HG02588 (cell line): Measurements from ENCODE around the gene ZNF324.
"Not testable (repeated sequence)": the region's sequence is repeated elsewhere in the genome, so short reads cannot be mapped to it uniquely, and the experiment has no call there.

Experiments used
- ATAC-seq: cut with Tn5 transposase; IDR thresholded peaks from one replicate; pipeline ENCODE4 v1.9.1; 2021; ENCODE audit warnings: mild to moderate bottlenecking, moderate library complexity; ENCODE audit not compliant: unreplicated experiment

Gene ZNF324

GRCh38 chr19:58466760-58467589 is at the start of gene ZNF324:
TSS of gene ZNF324 (plus strand) at chr19:58467080. CDS start at chr19:58469186, 2,106 bp downstream.
- peak; percentile 89 for ATAC-seq

- no peak for ATAC-seq
These were observed 38.3 kb upstream of the ZNF324 start for GRCh38 chr19:58428617-58429016.

GRCh38 chr19:58429745-58430144 is 37.1 kb upstream of the ZNF324 start:
- ATAC-seq, result no peak

GRCh38 chr19:58434217-58434616 is 32.7 kb upstream of the ZNF324 start:
- ATAC-seq, result no peak

GRCh38 chr19:58439576-58440554 is 27.0 kb upstream of the ZNF324 start, which contains the start of gene ZNF132:
TSS of gene ZNF132 (minus strand) at chr19:58440153. CDS start at chr19:58439821, 332 bp downstream.
- peak; percentile 95 for ATAC-seq

GRCh38 chr19:58440556-58440955 is 26.3 kb upstream of the ZNF324 start:
- no peak for ATAC-seq

- ATAC-seq, result not testable (repeated sequence)
These were observed 23.9 kb upstream of the ZNF324 start for GRCh38 chr19:58442986-58443385.

- ATAC-seq, result not testable (repeated sequence)
These were observed 18.0 kb upstream of the ZNF324 start for GRCh38 chr19:58448860-58449259.

- ATAC-seq, result not testable (repeated sequence)
These were observed 16.9 kb upstream of the ZNF324 start for GRCh38 chr19:58449980-58450379.

- no peak for ATAC-seq
These were observed 16.0 kb upstream of the ZNF324 start for GRCh38 chr19:58450856-58451357.

- ATAC-seq, result peak; percentile 96
These were observed 15.3 kb upstream of the ZNF324 start, which contains the start of gene ZNF324B for GRCh38 chr19:58451358-58452101. TSS of gene ZNF324B (plus strand) at chr19:58451622. CDS start at chr19:58453702, 2,080 bp downstream.

GRCh38 chr19:58453743-58454142 is 13.1 kb upstream of the ZNF324 start:
- no peak for ATAC-seq

GRCh38 chr19:58455306-58455705 is 11.6 kb upstream of the ZNF324 start:
- no peak for ATAC-seq

GRCh38 chr19:58456111-58456510 is 10.8 kb upstream of the ZNF324 start:
- ATAC-seq, result no peak

- no peak for ATAC-seq
These were observed 6.8 kb upstream of the ZNF324 start for GRCh38 chr19:58460039-58460438.

GRCh38 chr19:58466089-58466759 is 656 bp upstream of the ZNF324 start:
- no peak for ATAC-seq

- no peak for ATAC-seq
These were observed 1.4 kb downstream of the ZNF324 start for GRCh38 chr19:58468216-58468839.

- no peak for ATAC-seq
These were observed 2.5 kb downstream of the ZNF324 start for GRCh38 chr19:58469241-58470013.
